H9 (cell line): Measurements from ENCODE around the gene KCNMA1. TPM values are rescaled to one million over a fixed set of nuclear protein-coding genes. Genes with fewer than 3 reads are reported as not detected.

Experiments used
- DNase-seq: peaks from one replicate; pipeline ENCODE4 v3.0.0-alpha.2; 2017
- H2AFZ ChIP-seq: one replicate; pipeline ENCODE4 v1.6.1; 2013; ENCODE audit warnings: mild to moderate bottlenecking, low read length, control low read depth, moderate library complexity
- H2AK5ac ChIP-seq: 2 replicates; pipeline ENCODE4 v1.6.1; 2013; ENCODE audit warnings: low read length, control low read depth, mixed read lengths; ENCODE audit not compliant: insufficient read length
- H2BK120ac ChIP-seq: one replicate; pipeline ENCODE4 v1.6.1; 2013; ENCODE audit warnings: low read depth, mild to moderate bottlenecking, low read length, control low read depth, inconsistent platforms; ENCODE audit not compliant: poor library complexity, severe bottlenecking
- H2BK12ac ChIP-seq: 2 replicates; pipeline ENCODE4 v1.6.1; 2013; ENCODE audit warnings: low read length, control low read depth, mixed read lengths, low read depth; ENCODE audit not compliant: insufficient read length
- H2BK15ac ChIP-seq: 2 replicates; pipeline ENCODE4 v1.6.1; 2013; ENCODE audit warnings: low read depth, low read length, control low read depth
- H2BK20ac ChIP-seq: one replicate; pipeline ENCODE4 v1.6.1; 2013; ENCODE audit warnings: low read depth, mild to moderate bottlenecking, low read length, control low read depth, inconsistent platforms; ENCODE audit not compliant: poor library complexity, severe bottlenecking
- H2BK5ac ChIP-seq: 2 replicates; pipeline ENCODE4 v1.6.1; 2013; ENCODE audit warnings: low read length, control low read depth, mixed read lengths; ENCODE audit not compliant: insufficient read length
- H3K14ac ChIP-seq: 2 replicates; pipeline ENCODE4 v1.6.1; 2013; ENCODE audit warnings: low read length, control low read depth; ENCODE audit not compliant: insufficient read depth
- H3K18ac ChIP-seq: 2 replicates; pipeline ENCODE4 v1.6.1; 2013; ENCODE audit warnings: low read depth, mild to moderate bottlenecking, mixed read lengths, low read length, control low read depth; ENCODE audit not compliant: insufficient read length
- H3K23ac ChIP-seq: 2 replicates; pipeline ENCODE4 v1.6.1; 2013; ENCODE audit warnings: low read length, control low read depth, mixed read lengths, low read depth; ENCODE audit not compliant: insufficient read length
- H3K23me2 ChIP-seq: 2 replicates; pipeline ENCODE4 v1.6.1; 2013; ENCODE audit warnings: low read depth, mild to moderate bottlenecking, mixed read lengths, low read length, control low read depth; ENCODE audit not compliant: insufficient read length, poor library complexity, severe bottlenecking
- H3K27ac ChIP-seq: 2 replicates; pipeline ENCODE4 v1.5.1; 2013; ENCODE audit warnings: low read length, control low read depth, mixed read lengths, low read depth; ENCODE audit not compliant: insufficient read length
- H3K27me3 ChIP-seq: 2 replicates; pipeline ENCODE4 v1.6.1; 2013; ENCODE audit warnings: low read length, control low read depth, inconsistent platforms; ENCODE audit not compliant: insufficient read depth
- H3K4ac ChIP-seq: 2 replicates; pipeline ENCODE4 v1.6.1; 2013; ENCODE audit warnings: low read depth, mild to moderate bottlenecking, control low read depth, inconsistent platforms, low read length, moderate library complexity
- H3K4me1 ChIP-seq: 2 replicates; pipeline ENCODE4 v1.6.1; 2013; ENCODE audit warnings: low read length, control low read depth, inconsistent platforms; ENCODE audit not compliant: insufficient read depth
- H3K4me2 ChIP-seq: 2 replicates; pipeline ENCODE4 v1.6.1; 2013; ENCODE audit warnings: low read length, control low read depth, mixed read lengths; ENCODE audit not compliant: insufficient read length, insufficient read depth
- H3K56ac ChIP-seq: 2 replicates; pipeline ENCODE4 v1.6.1; 2013; ENCODE audit warnings: low read depth, mild to moderate bottlenecking, mixed read lengths, low read length, control low read depth; ENCODE audit not compliant: insufficient read length
- H3K79me1 ChIP-seq: 2 replicates; pipeline ENCODE4 v1.6.1; 2013; ENCODE audit warnings: low read depth, mild to moderate bottlenecking, moderate library complexity, low read length, control low read depth, inconsistent platforms; ENCODE audit not compliant: insufficient read depth, poor library complexity, severe bottlenecking
- H3K79me2 ChIP-seq: 2 replicates; pipeline ENCODE4 v1.6.1; 2013; ENCODE audit warnings: low read length, control low read depth, inconsistent platforms; ENCODE audit not compliant: insufficient read depth
- H3K9ac ChIP-seq: 2 replicates; pipeline ENCODE4 v1.6.1; 2013; ENCODE audit warnings: low read length, control low read depth, mixed read lengths; ENCODE audit not compliant: insufficient read length; ENCODE audit errors: extremely low read depth
- H3K9me3 ChIP-seq: one replicate; pipeline ENCODE4 v1.6.1; 2013; ENCODE audit warnings: low read depth, low read length, inconsistent platforms; ENCODE audit not compliant: control insufficient read depth
- H3T11ph ChIP-seq: one replicate; pipeline ENCODE4 v1.6.1; 2013; ENCODE audit warnings: mild to moderate bottlenecking, low read length, control low read depth, inconsistent platforms
- H4K20me1 ChIP-seq: one replicate; pipeline ENCODE4 v1.6.1; 2013; ENCODE audit not compliant: control insufficient read depth, insufficient read length, insufficient read depth
- H4K5ac ChIP-seq: 2 replicates; pipeline ENCODE4 v1.6.1; 2013; ENCODE audit warnings: low read depth, mild to moderate bottlenecking, mixed read lengths, low read length, control low read depth; ENCODE audit not compliant: insufficient read length
- H4K8ac ChIP-seq: replicated peaks from 2 replicates; pipeline ENCODE4 v1.6.1; 2013; ENCODE audit warnings: low read length, control low read depth, mixed read lengths, low read depth; ENCODE audit not compliant: insufficient read length
- H4K91ac ChIP-seq: 2 replicates; pipeline ENCODE4 v1.6.1; 2013; ENCODE audit warnings: low read depth, mild to moderate bottlenecking, moderate library complexity, mixed read lengths, low read length, control low read depth; ENCODE audit not compliant: insufficient read length
- H3K27ac Mint-ChIP-seq, 3 experiments: 2 replicates in 2 of 3; 3 replicates in 1 of 3; pipeline ENCODE4 v1.8.0; 2020 to 2021; ENCODE audit warnings: mixed read lengths in 3 of 3, mild to moderate bottlenecking in 1 of 3, moderate library complexity in 1 of 3
- H3K27me3 Mint-ChIP-seq: 2 replicates; pipeline ENCODE4 v1.8.0; 2021; ENCODE audit warnings: low read depth, mild to moderate bottlenecking, moderate library complexity, mixed read lengths
- H3K36me3 Mint-ChIP-seq, 3 experiments: 2 replicates in 2 of 3; 3 replicates in 1 of 3; pipeline ENCODE4 v1.8.0; 2020 to 2021; ENCODE audit warnings: low read depth in 3 of 3, mixed read lengths in 3 of 3; ENCODE audit not compliant: insufficient read depth in 1 of 3
- H3K4me1 Mint-ChIP-seq, 2 experiments: 2 replicates each; pipeline ENCODE4 v1.8.0; 2020; ENCODE audit warnings: mixed read lengths in 2 of 2
- H3K4me3 Mint-ChIP-seq, 2 experiments: 2 replicates in 1 of 2; 3 replicates in 1 of 2; pipeline ENCODE4 v1.8.0; 2020 to 2021; ENCODE audit warnings: mild to moderate bottlenecking in 2 of 2, mixed read lengths in 2 of 2, moderate library complexity in 1 of 2
- H3K9me3 Mint-ChIP-seq, 2 experiments: 2 replicates in 1 of 2; 3 replicates in 1 of 2; pipeline ENCODE4 v1.8.0; 2020; ENCODE audit warnings: mild to moderate bottlenecking in 2 of 2, mixed read lengths in 2 of 2, moderate library complexity in 1 of 2
- CTCF ChIP-seq: fragments of 200-600 bp; sonication (generic); conservative IDR thresholded peaks from 3 replicates; pipeline ENCODE4 v1.8.0; 2021; ENCODE audit warnings: antibody characterized with exemption, mild to moderate bottlenecking
- WGBS: extraction: QIAGEN DNeasy Blood & Tissue Kit; methylation state at CpG from one replicate; pipeline ENCODE4 v1.1.7; 2013; ENCODE audit warnings: missing lambda C conversion rate, low lambda C conversion rate, mixed read lengths; ENCODE audit not compliant: insufficient read length; ENCODE audit errors: extremely low coverage; 5-methylcytosine and 5-hydroxymethylcytosine counted together
- total RNA-seq: library from RNA; stranded (reverse); gene quantifications from 2 replicates; pipeline ENCODE4 v1.2.1, GENCODE V29; 2021

The KCNMA1 gene
- total RNA-seq, 1 experiment from 2014 or later: 2.0 TPM

DNA sequence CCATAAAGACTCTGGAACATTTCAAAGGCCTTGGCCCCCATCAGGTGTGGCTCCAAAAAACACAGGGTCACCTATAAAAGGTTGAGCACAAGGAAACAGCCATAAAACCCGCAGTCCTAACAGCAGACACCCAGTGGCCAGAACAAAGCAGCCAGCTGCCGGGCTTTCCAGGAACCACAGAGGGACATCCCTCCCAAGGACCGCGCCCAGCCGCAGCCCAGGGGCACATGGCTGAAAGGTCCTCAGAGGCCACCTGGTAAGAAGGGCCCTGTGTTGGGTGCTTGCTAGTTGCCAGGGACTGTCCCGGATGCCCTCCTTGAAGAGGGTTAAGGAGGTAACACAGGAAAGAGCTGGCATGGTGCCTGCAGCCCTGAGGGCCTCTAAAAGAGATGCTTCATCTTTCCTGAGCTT lies 32.7 kb downstream of the KCNMA1 start:
- Histone ChIP-seq H3K9ac (no peak overlapping the region), H3K23ac (no peak overlapping the region), H3K18ac (no peak overlapping the region), H4K20me1 (no peaks in the 10 kb centered on the region), H3K27me3 (no peaks in the 10 kb centered on the region), H2AK5ac (no peak overlapping the region), H3K4ac (no peak overlapping the region), H3K4me2 (no peak overlapping the region), H3K23me2 (no peaks in the 10 kb centered on the region), H2BK5ac (no peak overlapping the region), H3K56ac (no peak overlapping the region), H4K5ac (no peak overlapping the region), H3K79me1 (no peaks in the 10 kb centered on the region), H3T11ph (no peak overlapping the region), H4K8ac (no peak overlapping the region), H2BK12ac (no peak overlapping the region), H2BK20ac (no peak overlapping the region), H2BK120ac (no peak overlapping the region), H4K91ac (no peak overlapping the region), H3K4me1 (peaks cover 8% of the 10 kb centered on the region), H2BK15ac (no peak overlapping the region), H3K9me3 (no peaks in the 10 kb centered on the region), H3K14ac (no peak overlapping the region), H3K27ac (no peak overlapping the region), H2AFZ (no peak overlapping the region), H3K79me2 (no peaks in the 10 kb centered on the region)
- no peak overlapping the region for H3K27ac Mint-ChIP-seq
- no peak for DNase-seq
- WGBS: no CpG with 5 or more reads among the region's 6 CpGs
- no peaks in the 10 kb centered on the region for H3K9me3 Mint-ChIP-seq
- H3K4me3 Mint-ChIP-seq: no peak overlapping the region
- peaks cover 12% of the 10 kb centered on the region in 2 experiments for H3K4me1 Mint-ChIP-seq
- H3K36me3 Mint-ChIP-seq: no peaks in the 10 kb centered on the region
- no peak for TF ChIP-seq CTCF
- peaks cover 3% of the 10 kb centered on the region for H3K27me3 Mint-ChIP-seq
